Retinal pigment epithelial cell (primary cell): ENCODE data around the gene KIAA0753.
"Not testable (repeated sequence)": the region's sequence is repeated elsewhere in the genome, so short reads cannot be mapped to it uniquely, and the experiment has no call there.

Source experiments
- DNase-seq: peaks from one replicate; pipeline ENCODE4 v3.0.0-alpha.2; 2010; ENCODE audit warnings: low read depth
- H3K4me3 ChIP-seq: 2 replicates; pipeline ENCODE4 v1.5.1; 2011; ENCODE audit warnings: mild to moderate bottlenecking, low read length, control low read depth, moderate library complexity
- CTCF ChIP-seq: conservative IDR thresholded peaks from 2 replicates; pipeline ENCODE4 v1.5.1; 2011; ENCODE audit warnings: low read depth, low read length, control low read depth, inconsistent platforms

Gene KIAA0753

GRCh38 chr17:6596941-6597340 is 43.6 kb downstream of the KIAA0753 start:
- H3K4me3 ChIP-seq: no peak overlapping the region
- TF ChIP-seq CTCF: no peak
- DNase-seq: no peak

- no peak for DNase-seq
- no peak overlapping the region for H3K4me3 ChIP-seq
- TF ChIP-seq CTCF: no peak
These were observed 44.0 kb downstream of the KIAA0753 start for GRCh38 chr17:6596511-6596910.

GRCh38 chr17:6596081-6596480 is 44.4 kb downstream of the KIAA0753 start:
- no peak for TF ChIP-seq CTCF
- no peak for DNase-seq
- H3K4me3 ChIP-seq: no peak overlapping the region

GRCh38 chr17:6593371-6593770 is 47.1 kb downstream of the KIAA0753 start:
- not testable (repeated sequence) for DNase-seq

GRCh38 chr17:6592173-6592572 is 48.3 kb downstream of the KIAA0753 start:
- no peak overlapping the region for H3K4me3 ChIP-seq
- TF ChIP-seq CTCF: no peak
- DNase-seq: no peak

More at GRCh38 chr17:6593371-6593770, 47.1 kb downstream of the KIAA0753 start:
- not testable (repeated sequence) for H3K4me3 ChIP-seq

- DNase-seq: no peak
- H3K4me3 ChIP-seq: no peak overlapping the region
- no peak for TF ChIP-seq CTCF
These were observed 48.8 kb downstream of the KIAA0753 start for GRCh38 chr17:6591599-6592158.

- DNase-seq: no peak
- no peak for TF ChIP-seq CTCF
- H3K4me3 ChIP-seq: no peak overlapping the region
These were observed 51.1 kb downstream of the KIAA0753 start for GRCh38 chr17:6589266-6589946.
